ENCODE measurements around the gene CDH11.

DNA sequence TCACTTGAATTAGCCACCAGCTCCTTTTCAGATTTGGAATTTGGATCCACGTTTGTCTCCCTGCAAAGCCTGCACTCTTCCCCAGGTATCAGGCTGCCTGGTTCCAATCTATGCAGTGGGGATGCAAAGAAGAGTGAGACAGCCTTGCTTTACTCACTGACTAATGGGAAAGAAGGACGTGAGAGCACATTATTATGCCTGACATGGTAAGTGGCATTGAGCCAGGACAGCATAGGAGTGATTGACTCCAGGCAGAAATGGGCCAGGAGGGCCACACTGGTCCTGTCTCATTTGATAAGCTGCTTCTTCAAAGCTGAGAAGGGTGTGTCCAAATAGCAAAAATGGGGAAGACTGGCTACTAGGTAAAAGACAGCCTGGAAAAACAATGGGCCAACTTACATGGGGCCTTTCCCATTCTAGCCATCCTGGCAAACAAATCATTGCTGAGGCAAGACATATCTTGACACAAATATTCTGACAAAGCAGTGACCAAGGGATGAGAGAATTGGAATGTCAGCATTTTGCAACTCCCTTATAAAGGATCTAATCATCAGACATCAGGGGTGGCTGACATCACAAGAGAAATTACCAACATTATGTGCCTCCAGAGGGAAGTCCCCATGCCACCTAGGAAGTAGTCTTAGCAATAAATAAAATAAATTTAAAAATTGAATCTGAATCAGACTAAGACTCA is 38.6 kb downstream of the CDH11 start:
- TF ChIP-seq EZH2 (IDR thresholded peaks at IDR 0.05; ENCODE audit: low read length) = no peak
- TF ChIP-seq, protein P1, sequence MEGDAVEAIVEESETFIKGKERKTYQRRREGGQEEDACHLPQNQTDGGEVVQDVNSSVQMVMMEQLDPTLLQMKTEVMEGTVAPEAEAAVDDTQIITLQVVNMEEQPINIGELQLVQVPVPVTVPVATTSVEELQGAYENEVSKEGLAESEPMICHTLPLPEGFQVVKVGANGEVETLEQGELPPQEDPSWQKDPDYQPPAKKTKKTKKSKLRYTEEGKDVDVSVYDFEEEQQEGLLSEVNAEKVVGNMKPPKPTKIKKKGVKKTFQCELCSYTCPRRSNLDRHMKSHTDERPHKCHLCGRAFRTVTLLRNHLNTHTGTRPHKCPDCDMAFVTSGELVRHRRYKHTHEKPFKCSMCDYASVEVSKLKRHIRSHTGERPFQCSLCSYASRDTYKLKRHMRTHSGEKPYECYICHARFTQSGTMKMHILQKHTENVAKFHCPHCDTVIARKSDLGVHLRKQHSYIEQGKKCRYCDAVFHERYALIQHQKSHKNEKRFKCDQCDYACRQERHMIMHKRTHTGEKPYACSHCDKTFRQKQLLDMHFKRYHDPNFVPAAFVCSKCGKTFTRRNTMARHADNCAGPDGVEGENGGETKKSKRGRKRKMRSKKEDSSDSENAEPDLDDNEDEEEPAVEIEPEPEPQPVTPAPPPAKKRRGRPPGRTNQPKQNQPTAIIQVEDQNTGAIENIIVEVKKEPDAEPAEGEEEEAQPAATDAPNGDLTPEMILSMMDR (optimal IDR thresholded peaks at IDR 0.05 in 1 of 3, IDR thresholded peaks at IDR 0.05 in 1 of 3, conservative IDR thresholded peaks at IDR 0.05 in 1 of 3; ENCODE audit: extremely low read depth in 1 of 3, insufficient read depth in 2 of 3, low read length in 3 of 3) = no peak
